HG02763 (cell line): ENCODE measurements around the gene HDAC4.

ENCODE experiments used
- ATAC-seq: cut with Tn5 transposase; IDR thresholded peaks from one replicate; pipeline ENCODE4 v1.9.1; 2021; ENCODE audit warnings: mild to moderate bottlenecking, moderate library complexity; ENCODE audit not compliant: unreplicated experiment

HDAC4 gene

DNA sequence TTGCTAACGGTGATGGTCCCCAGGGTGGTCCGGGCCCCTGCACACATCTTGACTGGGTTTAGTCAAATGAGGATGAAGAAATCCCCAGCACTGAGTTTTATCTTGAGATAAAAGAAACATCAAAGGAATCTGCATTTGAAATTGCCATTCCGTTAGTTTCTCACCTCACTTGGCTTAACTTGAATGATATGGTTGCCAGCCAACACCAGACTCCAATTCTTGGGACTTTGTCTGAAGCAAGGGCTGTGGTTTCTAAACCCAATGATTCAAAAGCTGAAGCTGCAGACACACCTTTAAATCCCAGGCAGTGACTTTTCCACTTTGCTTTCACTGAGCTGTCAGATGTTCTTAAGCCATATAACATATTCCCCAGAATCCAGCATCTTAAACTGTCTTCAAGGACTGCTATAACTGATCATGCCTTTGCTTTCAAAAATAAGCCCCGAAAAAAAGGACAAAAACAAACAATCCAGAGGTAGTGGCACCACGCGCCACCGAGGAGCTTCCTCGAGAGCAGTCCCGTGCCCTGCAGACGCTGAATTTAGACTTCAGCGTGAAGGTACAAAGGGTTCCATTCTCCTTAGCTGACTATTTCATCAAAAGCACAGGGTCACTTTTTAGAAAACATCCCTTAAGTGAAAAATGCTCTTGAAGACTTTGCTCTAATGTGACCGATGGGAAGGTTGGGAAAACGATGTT, 189.3 kb downstream of the HDAC4 start:
- ATAC-seq = no peak

DNA sequence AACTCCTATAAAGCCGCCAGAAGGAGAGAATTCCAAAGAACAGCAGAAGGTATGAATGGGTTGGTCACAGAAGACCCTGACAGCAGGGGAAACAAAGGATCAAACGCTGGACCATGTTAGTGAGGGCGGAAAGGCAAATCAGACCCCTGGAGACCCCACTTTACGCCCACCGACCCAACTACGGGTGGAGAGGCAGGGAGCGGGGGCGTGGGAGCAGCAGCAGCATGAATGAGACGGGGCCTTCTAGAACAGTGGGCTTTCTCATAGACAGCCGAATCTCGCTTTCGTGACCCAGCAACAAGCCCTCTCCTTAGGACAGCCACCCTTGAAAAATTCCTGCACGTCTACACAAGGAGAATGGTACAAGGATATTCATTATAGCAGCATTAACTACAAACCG, 191.0 kb downstream of the HDAC4 start:
- no peak for ATAC-seq

DNA sequence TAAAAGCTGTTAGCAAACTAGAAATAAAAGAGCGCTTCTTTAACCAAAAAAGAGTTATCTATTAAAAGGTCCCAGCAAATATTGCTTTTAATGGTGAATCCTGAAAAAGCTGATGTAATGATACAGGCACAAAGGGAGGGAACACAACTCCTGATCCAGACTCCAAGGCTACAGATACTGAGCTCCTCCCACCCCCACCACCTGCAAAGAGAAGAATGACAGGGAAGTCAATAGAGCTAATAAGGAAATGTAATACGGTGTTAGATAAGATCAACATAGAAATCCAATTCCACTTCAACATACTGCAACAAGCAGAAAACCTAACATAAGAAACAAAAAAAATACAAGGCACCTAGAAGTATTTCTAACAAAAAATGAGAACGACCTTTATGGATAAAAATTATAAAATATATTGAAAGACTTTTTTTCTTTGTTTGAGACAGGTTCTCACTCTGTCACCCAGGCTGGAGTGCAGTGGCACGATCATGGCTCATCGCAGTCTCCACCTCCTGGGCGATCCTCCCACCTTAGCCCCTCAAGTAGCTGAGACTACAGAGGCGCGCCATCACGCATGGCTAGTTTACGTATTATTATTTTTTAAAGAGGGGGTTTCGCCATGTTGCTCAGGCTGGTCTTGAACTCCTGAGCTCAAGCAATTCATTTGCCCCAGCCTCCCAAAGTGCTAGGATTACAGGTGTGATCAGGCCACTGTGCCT, 192.2 kb downstream of the HDAC4 start:
- ATAC-seq = no peak

DNA sequence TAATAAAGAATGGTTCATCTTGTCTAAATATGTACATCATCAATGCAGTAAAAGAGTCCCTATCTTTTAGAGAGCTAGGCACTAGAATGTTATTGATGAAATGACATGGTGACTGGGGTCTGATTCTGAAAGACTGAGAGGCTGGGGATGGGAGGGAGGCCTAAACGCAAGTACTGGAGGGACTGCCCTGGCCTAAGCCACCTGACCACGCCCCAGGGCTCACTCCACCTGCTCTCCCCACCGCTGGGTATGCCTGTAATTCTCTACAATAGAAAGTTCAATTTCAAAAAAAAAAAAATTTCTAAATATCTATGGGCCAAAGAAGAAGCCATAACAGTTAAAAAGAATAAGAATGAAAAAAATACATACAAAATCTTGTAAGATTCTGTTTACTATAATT, 194.0 kb downstream of the HDAC4 start:
- no peak for ATAC-seq

DNA sequence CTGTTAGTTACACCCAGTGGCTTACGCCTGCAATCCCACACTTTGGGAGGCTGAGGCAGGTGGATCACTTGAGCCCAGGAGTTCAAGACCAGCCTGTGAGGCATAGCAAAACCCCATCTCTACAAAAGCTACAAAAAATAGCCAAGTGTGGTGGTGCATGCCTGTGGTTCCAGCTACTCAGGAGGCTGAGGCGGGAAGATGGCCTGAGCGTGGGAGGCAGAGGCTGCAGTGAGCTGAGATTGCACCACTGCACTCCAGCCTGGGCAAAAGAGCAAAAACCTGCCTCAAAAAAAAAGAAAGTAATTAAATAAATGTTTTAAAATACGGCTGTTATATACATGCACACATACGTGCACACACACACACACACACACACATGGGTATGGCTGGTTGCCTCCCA, 194.8 kb downstream of the HDAC4 start:
- no peak for ATAC-seq

DNA sequence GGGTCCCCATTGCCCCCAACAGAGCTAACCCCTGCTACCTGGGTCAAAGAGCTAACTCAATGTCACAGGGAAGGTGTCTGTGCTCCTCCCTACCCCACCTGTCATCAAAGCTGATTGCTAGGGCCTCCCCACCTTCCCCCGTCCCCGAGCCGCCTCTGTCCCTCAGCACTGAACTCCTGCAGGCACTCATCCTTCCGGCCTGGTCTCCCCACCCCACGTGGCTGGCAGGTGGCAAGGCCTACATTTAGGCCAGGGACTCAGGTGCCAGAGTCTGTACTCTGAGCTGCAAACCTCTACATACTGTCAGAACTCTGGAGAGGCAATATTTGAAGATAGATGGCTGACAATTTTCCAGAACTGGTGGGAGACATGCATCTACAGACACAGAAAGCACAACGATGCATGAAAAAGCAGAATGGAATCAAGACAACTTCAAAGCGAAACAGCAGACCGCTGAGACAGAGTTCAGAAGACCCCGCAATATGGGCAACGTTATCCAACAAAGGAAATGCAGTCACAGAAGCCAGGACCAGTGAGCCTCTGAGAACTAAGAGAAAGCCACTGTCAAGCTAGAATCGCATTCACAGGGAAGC, 195.8 kb downstream of the HDAC4 start:
- no peak for ATAC-seq

DNA sequence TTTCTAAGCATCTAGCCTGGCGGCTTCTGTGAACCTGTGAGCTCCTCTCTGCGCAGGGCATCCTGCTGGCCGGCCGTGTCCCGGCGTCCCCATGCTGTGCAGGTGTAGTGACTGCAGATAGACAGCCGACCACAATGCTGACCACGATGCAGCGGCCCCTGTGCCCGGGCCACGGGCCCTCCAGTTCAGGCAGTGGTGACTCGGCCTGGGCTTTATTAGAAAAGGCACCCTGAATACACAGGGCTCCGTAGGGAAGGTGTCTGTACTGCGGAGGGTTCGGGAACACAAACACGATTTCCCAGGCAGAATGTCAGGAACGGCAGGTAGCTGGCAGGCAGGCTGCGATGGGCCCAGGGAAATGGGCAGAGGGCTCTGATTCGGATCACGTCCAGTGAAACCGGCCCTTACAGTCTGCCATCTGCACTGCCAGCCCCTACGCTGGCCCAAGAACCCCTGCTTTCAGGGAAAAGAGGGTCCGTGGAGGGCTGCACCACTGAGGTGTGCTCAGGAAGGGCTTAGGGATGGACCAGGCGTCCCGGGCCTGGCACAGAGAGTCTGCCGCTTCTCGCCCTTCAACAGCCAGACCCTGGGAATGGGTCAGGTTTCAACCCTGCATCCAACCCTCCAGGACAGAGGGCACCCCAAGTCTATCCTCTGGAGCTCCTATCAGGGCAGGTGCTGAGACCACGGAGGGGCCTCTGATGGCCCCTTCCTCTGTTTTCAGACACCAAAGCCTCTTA, 196.5 kb downstream of the HDAC4 start:
- no peak for ATAC-seq

DNA sequence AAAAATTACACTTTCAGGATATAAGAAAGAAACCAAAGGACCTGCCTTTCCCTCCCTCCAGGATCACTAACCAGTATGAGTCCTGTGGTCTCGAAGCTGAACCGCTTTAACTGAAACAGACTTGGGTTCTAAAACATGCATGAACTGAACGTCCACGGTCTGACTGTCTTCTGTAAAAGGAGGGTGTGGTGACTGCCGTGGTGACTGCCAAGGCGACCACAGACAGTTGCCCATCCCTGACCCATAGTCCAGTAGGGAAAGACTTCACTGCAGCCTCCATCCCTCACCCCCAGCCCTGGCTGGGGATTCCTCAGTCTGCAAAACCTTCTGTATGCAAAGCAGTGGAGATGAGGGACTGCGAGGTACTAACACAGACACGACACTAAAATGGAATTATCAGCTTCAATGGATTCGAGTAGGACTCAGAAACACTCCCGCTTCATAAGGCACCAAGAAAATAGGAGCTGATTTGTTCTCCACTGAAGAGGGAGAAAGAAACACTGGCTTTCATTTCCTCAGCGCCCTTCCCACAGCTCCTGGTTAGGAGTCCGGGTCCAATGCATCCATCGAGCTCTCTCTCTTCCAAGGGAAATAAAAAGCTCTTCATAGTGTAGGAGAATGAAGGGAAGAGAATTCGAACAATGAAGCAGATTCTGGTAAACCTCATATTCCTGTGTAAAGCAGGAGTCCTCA, 197.2 kb downstream of the HDAC4 start:
- ATAC-seq = no peak

DNA sequence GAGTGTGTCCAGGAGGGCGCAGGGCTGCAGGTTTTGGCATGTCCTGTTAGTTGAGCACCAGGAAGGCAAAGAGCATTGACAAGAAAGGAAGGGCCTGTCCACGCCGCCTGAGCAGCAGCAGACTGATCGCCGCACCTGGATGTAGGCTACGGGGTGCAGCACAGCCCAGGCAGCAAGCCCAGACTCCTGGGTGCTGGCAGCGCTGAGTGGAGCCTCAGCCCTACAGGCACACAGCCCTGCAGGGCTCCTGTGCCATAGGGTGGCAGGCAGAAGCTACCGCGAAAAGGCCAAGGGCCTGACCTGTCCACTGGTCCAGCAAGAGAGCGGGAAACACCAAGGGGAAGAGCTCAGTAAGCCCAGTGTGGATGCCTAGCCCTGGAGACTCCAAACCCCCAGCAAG, 198.0 kb downstream of the HDAC4 start:
- ATAC-seq = no peak

DNA sequence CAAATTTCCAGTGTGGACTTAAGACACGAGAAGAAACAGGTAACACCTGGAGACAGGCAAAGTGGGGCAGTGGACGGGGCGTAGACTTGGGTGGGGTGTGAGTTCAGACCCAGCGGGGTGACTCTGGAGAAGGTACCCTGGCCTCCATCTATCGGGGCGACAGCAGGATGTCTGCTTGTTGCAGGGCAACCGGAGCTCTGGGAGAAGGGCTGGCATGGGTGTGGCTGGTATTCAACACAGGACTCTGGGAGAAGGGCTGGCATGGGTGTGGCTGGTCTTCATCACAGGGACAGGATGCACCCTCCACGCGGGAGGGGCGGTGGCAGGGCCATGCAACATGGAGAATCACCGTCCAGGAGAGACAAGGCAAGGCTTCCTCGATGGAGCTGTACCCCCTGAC, 198.5 kb downstream of the HDAC4 start:
- ATAC-seq = no peak

DNA sequence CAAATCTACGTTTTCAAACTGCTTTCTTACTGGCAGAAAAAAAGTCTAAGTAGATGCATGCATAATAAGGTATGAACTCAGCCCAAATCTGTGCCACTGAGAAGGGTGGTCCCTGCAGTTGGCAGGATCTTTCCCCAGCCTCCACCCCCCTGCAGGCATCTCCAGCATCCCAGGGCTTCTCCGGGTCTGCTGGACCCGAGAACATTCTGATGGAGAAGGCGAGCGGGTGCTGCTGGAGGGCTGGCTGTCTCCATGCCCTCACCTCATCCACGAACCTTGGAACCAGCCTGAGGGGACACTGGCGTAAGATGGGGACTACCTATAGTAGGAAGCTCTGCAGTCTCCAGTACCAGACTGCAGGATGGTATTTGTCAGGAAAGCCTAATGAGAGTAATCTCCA, 198.9 kb downstream of the HDAC4 start:
- ATAC-seq = no peak

DNA sequence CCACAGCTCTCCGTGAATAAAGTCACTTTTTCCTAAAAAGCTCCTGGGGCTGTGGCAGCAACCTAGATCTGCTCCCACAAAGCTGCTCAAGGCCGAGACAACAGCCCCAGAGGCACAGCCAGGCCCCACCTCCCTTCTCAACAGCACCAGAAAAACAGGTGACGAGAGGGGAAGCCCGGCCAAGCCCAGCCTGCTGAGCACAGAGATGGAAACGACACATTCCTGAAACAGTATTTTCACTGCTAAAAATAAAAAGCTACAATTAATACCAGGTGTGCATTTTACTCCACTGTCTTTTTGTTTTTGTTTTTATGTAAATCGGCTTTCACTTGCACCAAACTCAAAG, 199.3 kb downstream of the HDAC4 start:
- ATAC-seq = no peak

DNA sequence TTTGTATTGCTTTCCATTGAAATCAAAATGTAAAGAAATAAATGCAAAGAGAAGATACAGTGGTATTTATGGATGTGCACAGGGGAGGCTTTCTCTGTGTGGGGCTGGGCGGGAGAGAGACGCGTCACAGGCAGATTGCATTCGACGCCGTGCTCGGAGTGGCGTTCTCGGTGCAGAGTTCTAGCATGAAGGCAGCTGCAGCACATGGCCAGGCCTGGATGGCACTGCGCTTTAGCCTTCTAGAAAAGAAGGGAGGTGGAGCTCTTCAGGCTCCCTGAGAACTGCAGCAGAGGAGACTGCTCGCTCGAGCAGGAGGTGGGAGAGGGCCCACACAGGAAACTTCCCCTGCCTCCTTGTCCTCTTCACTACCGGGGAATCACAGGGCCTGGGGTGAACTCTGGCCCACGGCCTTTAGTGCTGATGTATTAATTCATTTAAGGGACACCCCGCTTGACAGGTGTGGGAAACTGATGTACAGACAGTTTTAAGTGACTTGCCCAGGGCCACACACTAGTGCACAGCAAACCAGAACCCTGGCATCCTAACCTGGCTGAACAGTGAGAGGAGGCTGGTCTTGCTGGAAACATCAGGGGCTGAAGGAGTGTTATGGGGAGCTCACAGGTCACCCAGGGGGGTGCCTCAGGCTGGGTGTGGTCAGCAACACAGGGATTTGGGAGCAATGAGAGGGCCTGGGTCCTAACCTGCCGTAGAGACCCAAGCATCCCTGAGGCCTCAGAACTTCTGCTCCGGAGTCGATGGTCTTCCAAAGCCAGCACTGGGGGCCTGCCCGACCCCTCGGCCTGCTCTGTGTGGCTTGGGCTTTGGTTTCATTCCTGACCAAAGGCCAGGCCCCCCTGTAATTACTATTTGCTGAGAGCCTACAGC, 199.9 kb downstream of the HDAC4 start:
- ATAC-seq = no peak

DNA sequence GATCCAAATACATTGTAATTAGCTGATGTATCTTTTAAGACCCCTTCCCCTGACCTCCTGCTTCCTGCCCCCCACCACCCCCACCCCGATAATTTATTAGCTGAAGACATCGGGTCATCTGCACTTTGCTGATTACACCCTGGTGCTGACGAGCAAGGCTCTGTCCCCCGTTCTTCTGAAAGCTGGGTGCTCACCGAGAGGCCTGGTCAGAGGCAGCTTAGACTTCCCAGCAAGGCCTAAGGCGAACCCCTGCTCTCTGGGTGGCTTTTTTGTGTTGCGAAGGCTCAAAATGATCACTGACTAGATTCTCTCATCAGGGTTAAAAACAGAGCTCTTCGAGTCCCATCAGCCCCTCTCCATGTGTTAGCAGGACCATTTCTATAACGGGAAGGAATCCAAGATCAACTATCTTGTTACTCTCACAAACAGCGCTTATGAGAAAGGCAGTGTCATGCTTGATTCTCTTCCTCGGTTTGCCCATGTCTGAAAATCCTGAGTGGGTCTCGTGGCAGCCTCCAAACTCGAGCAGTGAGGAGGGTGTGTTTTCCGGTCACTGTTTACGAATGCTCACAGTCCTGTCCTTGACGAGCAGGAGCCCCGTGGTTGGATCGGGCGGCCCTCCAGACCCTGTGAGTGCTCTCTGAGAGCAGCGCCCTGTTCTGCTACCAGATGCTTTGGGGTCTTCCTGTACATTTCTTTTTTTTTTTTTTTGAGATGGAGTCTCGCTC, 201.6 kb downstream of the HDAC4 start:
- ATAC-seq = no peak

DNA sequence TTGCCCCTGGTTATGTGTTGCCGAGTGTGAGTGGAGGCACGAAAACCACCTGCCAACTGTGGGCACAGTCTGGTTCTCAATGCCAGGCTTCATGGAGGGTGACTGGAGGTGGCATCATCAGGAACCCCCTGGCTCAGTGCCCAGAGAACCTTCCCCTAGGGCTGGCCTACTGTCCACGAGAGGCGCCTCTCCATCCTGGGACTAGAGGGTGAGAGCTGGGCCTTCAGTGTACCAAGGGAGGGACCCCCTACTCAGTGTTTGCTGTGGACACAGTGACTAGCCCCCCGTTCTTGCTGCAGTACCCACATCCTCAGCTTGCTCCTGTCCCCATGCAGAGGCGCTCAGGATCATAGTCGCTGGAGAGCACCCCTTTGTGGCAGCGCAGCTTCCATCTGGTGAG, 202.6 kb downstream of the HDAC4 start:
- no peak for ATAC-seq

DNA sequence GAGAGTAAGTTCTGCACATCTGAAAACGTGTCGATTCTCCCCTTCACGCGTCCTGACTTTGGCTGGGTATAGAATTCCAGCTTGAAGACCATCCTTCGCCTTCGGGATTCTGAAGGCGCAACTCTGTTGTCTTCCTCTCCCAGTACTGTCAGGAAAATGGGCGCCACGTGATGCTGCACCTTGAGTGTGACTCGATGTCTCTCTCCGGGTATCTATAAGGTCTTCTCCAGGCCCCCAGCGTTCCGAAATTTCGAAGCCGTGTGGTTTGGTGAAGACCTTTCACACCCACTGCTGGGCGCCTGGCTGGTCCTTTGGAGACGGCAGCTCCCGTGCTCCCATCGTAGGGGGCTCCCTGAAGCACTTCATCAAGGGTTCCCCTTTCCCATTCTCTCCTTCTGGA, 203.7 kb downstream of the HDAC4 start:
- no peak for ATAC-seq

DNA sequence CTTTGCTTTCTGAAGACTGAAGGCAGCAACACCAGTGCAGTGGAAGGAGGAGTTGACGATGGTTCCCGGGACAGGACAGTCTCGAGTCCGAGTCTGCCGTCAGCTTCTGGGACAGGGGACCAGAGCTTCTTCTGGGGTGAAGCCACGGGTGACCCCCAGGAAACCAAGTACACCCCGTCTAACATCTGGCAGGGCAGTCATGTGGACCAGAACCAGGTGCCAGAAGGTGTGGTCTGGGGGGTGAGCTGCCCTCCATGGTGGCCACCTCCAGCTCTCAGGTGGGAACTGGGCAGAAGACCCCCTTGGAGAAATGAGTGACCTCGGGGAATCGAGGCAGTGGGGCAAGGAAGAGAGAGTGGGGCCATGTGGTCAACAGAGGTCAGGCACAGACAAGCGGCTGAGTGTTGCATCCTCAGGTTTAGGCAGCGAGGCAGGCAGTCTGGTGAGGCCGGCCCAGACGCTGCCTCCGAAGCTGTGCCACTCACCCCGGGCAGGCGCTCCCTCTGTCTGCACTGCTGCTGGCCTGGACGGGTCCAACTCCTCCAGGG, 204.3 kb downstream of the HDAC4 start:
- ATAC-seq = no peak

DNA sequence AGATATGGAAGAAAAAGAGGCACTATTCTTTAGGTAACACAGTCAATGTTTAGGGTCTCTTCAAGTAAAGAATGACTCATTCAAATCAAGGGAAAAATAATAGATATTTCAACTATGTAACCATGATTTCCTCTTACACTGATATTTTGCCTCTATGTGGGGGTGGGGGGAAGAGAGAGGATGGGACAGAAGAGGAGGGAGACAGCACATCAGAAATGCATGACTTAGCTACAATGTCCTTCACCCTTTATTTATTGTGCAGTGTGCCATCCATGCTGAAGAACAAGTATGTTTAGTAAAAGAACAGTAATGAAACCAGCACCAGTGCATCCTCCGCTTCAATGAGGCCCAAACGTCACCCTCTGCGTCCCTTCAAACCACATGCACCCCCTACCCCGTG, 204.8 kb downstream of the HDAC4 start:
- no peak for ATAC-seq

DNA sequence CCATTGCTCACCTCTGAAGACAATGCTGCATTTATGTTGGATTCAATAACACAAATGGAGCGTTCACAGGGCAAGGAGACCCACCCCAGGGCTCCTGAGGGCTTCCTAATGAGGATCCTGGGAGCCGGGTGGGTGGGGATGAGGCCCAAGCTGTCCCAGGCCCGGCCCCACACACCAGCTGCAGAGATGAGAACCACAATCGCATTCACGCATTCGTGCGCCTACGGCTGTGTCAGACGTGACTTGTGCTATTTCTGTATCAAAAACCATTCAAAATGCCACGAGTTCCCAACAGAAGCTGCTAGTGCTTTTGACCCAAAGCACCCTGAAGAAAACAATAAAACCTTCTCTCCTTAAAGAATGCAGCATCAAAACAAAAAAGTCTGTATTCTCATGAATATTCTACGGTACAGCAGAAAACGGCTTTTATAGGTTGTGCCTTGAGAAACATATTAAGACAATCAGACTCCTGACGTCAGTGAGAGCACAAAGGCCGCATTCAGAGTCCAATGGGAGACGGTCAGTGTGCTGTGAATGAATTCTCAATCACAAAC, 205.4 kb downstream of the HDAC4 start:
- no peak for ATAC-seq
